Upper lobe of left lung (tissue), 6 donors: Measurements from ENCODE around the gene MBLAC2. TPM values are rescaled to one million over a fixed set of nuclear protein-coding genes. Genes with fewer than 3 reads are reported as not detected.

ENCODE experiments used
- ATAC-seq, 2 donors: fragments of 200-7000 bp; cut with Tn5 transposase; one replicate each; pipeline ENCODE4 v1.9.1; 2022; ENCODE audit warnings: mild to moderate bottlenecking in 2 of 2, moderate library complexity in 2 of 2; ENCODE audit not compliant: low FRiP score in 2 of 2
- DNase-seq, 2 donors: peaks; one replicate each; pipeline ENCODE4 v3.0.0-alpha.2; 2019 to 2020
- H3K27ac ChIP-seq, 4 donors: fragments of 200-600 bp; sonication (generic); one replicate each; pipeline ENCODE4 v1.5.1; 2016 to 2019
- H3K27me3 ChIP-seq, 4 donors: fragments of 200-600 bp; sonication (generic); one replicate each; pipeline ENCODE4 v1.5.1; 2017 to 2019
- H3K36me3 ChIP-seq, 4 donors: fragments of 200-600 bp; sonication (generic); one replicate each; pipeline ENCODE4 v1.5.1; 2016 to 2019
- H3K4me1 ChIP-seq, 4 donors: fragments of 200-600 bp; sonication (generic); one replicate each; pipeline ENCODE4 v1.5.1; 2018 to 2019
- H3K4me3 ChIP-seq, 4 donors: fragments of 200-600 bp; sonication (generic); one replicate each; pipeline ENCODE4 v1.5.1; 2017 to 2019; ENCODE audit warnings: mild to moderate bottlenecking in 2 of 4, moderate library complexity in 1 of 4
- H3K9me3 ChIP-seq, 4 donors: fragments of 200-600 bp; sonication (generic); one replicate each; pipeline ENCODE4 v1.5.1; 2018 to 2019
- EP300 ChIP-seq, 4 donors: sonication (generic); formaldehyde crosslinking; IDR thresholded peaks; one replicate each; pipeline ENCODE4 v1.5.1; 2017; ENCODE audit warnings: antibody characterized with exemption in 4 of 4, control low read depth in 2 of 4
- POLR2A ChIP-seq, 4 donors: fragments of 450-650 bp; IDR thresholded peaks; one replicate each; pipeline ENCODE4 v1.5.1; 2016 to 2017; ENCODE audit warnings: antibody characterized with exemption in 4 of 4, mild to moderate bottlenecking in 2 of 4
- WGBS, 2 donors: methylation state at CpG; one replicate each; pipeline ENCODE4 v1.1.5; 2017 to 2018; 5-methylcytosine and 5-hydroxymethylcytosine counted together
- total RNA-seq, 6 donors: library from RNA; depleted of rRNA in 4 of 6; stranded (reverse); fragments of >200 nt in 4 of 6; gene quantifications; one replicate each; pipeline versions ENCODE4 v1.1.0 to v1.2.1, GENCODE V29; 2016 to 2021
- donor health status: DM: no; HTN: no; CAD: no; lungs with moderate emphysema.
- donor health status: DM: no; HTN: yes; CAD: no; lungs with severe emphysema.

MBLAC2 gene
- total RNA-seq, 6 donors from 2014 or later, result 1.8 to 6.6 (median 5.0) TPM

- Histone ChIP-seq H3K4me3 (peak overlapping the region; percentile 74 to 93 (median 81)), H3K36me3 (peaks cover 0 to 16% (median 2%) of the 10 kb centered on the region in 4 donors), H3K9me3 (no peaks in the 10 kb centered on the region), H3K4me1 (peaks cover 8 to 23% (median 12%) of the 10 kb centered on the region in 4 donors), H3K27ac (peak overlapping the region; percentile 90 to 98 (median 94)), H3K27me3 (no peaks in the 10 kb centered on the region)
- DNase-seq (no peak), ATAC-seq (no peak)
- TF ChIP-seq EP300 (IDR thresholded peaks at IDR 0.05), result no peak
- TF ChIP-seq POLR2A (IDR thresholded peaks at IDR 0.05), result peak in 1 of 4 donors; percentile 54
- WGBS, 2 donors, result 12 to 25% methylated on average over 14 of the region's 14 CpGs
These were observed 65.8 kb downstream of the MBLAC2 start for GRCh38 chr5:90408571-90409317.

Other genes starting within 250 kb of the MBLAC2 start
- gene CETN3, start 65.0 kb downstream of the MBLAC2 start, total RNA-seq, result 10 to 100 TPM in 3 of 6 donors, 1 to 10 TPM in 3; 3.3 to 28.5 (median 11.7) TPM
- gene POLR3G, start 93 bp upstream of the MBLAC2 start, total RNA-seq, result 1 to 10 TPM in 4 of 6 donors, under 1 TPM in 1, not detected in 1; 0.33 to 2.5 (median 1.9) TPM
- 10 to 100 TPM in 4 of 6 donors, 1 to 10 TPM in 2; 4.2 to 37.5 (median 18.9) TPM for gene LYSMD3, start 54.8 kb upstream of the MBLAC2 start, total RNA-seq
- gene ADGRV1, start 84.0 kb upstream of the MBLAC2 start, total RNA-seq, result 100 to 1,000 TPM in 2 of 6 donors, 10 to 100 TPM in 4; 22.3 to 129 (median 60.4) TPM